Activated naive CD4-positive, alpha-beta T cell treated with anti-CD3 and anti-CD28 coated beads, Interleukin-2, amount 50 U/mL, for 72 hours (primary cell): ENCODE data around the gene COL21A1. TPM values are rescaled to one million over a fixed set of nuclear protein-coding genes. Genes with fewer than 3 reads are reported as not detected.
A peak's percentile ranks its signal among the peaks of the same experiment; 100 is the strongest.

Source experiments
- ATAC-seq, 2 donors: fragments of 150-1000 bp; cut with Tn5 transposase; 2 replicates each; pipeline ENCODE4 v1.10.0; 2021; ENCODE audit warnings: mild to moderate bottlenecking in 2 of 2, moderate library complexity in 2 of 2
- DNase-seq, 2 donors: peaks; one replicate each; pipeline ENCODE4 v3.0.0; 2021 to 2022; ENCODE audit warnings: low spot score in 2 of 2
- H3K27ac Mint-ChIP-seq, 2 donors: one replicate each; pipeline ENCODE4 v1.8.0; 2022; ENCODE audit warnings: mild to moderate bottlenecking in 2 of 2, mixed read lengths in 2 of 2
- H3K36me3 Mint-ChIP-seq, 2 donors: one replicate each; pipeline ENCODE4 v1.8.0; 2022; ENCODE audit warnings: mixed read lengths in 2 of 2
- H3K9me3 Mint-ChIP-seq, 2 donors: one replicate each; pipeline ENCODE4 v1.8.0; 2022; ENCODE audit warnings: mixed read lengths in 2 of 2
- total RNA-seq, 2 donors: library from RNA; stranded (reverse); gene quantifications; one replicate each; pipeline ENCODE4 v1.2.3, GENCODE V29; 2022

The COL21A1 gene
- total RNA-seq, 2 donors from 2014 or later: not detected

DNA sequence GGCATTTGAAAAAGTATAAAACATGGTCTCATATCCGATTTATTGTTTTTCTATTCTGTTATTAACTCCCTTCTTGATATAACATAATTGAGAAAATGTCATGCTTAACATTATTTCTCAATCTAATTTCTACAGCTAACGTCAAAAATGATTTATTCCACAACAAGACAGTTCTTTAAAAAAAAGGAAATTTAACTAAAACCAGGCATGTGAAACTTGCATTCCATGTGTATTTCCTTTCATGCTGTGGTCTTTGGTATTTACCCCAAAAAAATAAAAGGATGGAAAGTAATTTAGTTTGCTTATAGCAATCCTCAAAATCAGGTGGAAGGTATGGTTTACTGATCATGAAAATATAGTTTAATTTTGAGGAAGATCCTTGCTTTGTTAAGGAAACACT, 142.8 kb downstream of the COL21A1 start:
- ATAC-seq: no peak
- no peak for DNase-seq
- peaks cover 7 to 14% of the 10 kb centered on the region in 2 donors for H3K9me3 Mint-ChIP-seq
- H3K27ac Mint-ChIP-seq: no peak overlapping the region
- H3K36me3 Mint-ChIP-seq: peaks cover 0 to 5% of the 10 kb centered on the region in 2 donors

DNA sequence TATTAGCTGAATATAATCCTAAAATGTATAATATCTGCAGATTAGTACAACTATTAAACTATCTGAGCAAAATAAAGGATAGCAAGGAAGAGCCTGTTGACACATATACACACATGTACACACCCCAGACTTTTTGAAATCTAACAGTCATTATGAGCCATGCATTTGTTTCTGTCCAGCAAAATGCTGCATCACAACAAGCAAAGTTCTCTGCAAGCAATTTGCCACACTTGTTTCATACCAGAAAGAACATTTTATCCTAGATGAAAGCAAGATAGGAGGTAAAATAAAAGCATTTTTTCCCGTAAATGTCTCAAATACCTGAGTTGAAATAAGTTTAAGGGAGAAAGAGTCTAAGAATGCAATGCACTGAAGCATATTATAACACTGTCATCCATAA, 145.2 kb downstream of the COL21A1 start:
- ATAC-seq (no peak), DNase-seq (no peak)
- Mint-ChIP-seq H3K36me3 (peaks cover 0 to 5% of the 10 kb centered on the region in 2 donors), H3K27ac (no peak overlapping the region), H3K9me3 (peaks cover 10 to 14% of the 10 kb centered on the region in 2 donors)

DNA sequence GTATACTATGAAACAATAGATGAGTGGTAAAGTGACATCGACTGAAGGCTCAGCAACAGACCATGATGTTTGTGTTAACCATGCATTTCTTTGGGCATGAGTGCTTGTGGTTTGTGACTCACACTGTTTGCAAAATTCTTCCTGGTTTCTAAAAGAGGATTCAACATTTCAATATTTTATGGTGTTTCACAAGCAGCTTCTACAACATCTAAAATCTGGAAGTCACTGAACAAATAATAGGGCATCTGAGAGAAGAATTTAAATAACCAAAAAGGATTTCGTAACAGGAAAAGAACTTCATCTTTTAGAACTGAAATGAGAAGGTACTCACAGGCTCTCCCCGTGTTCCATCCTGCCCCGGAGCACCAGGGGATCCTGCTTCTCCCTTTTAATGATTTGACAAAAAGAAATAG, 146.2 kb downstream of the COL21A1 start:
- peaks cover 10% of the 10 kb centered on the region in 2 donors for H3K9me3 Mint-ChIP-seq
- DNase-seq (no peak), ATAC-seq (no peak)
- H3K36me3 Mint-ChIP-seq: peaks cover 0 to 1% of the 10 kb centered on the region in 2 donors
- no peak overlapping the region for H3K27ac Mint-ChIP-seq

DNA sequence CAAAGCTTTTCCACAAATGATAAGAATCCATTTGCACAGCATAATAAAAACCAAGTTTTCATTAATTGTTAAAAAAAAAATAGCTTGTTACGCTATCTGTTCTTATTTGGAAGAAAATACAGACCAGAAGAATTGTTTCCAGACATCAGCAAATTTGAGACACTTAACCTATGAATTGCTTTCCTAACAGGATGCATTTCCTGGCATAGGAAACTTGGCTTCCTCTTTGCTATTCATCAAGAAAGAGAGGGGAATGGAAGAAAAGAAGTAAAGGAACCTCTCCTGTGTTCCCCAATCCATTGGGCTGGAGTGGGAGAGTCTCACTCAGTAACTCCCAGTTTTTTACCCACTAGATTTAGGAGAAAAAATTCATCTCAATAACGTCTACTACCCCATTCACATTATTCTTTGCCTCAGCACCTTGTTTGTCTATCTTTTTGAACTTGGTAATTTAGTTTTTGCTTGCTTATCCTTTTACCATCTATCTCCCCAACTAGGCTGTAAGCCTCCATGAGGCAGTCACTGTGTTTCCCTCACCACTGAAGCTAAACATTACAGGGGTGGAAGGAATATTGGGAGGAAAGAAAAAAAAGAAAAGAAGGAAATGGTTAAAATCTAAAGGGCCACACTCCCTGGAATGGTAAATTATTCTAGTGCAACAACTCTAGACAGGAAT, 150.3 kb downstream of the COL21A1 start:
- Mint-ChIP-seq H3K9me3 (peaks cover 25 to 26% of the 10 kb centered on the region in 2 donors), H3K36me3 (no peaks in the 10 kb centered on the region), H3K27ac (no peak overlapping the region)
- peak; percentile 22 to 61 for ATAC-seq
- no peak for DNase-seq

DNA sequence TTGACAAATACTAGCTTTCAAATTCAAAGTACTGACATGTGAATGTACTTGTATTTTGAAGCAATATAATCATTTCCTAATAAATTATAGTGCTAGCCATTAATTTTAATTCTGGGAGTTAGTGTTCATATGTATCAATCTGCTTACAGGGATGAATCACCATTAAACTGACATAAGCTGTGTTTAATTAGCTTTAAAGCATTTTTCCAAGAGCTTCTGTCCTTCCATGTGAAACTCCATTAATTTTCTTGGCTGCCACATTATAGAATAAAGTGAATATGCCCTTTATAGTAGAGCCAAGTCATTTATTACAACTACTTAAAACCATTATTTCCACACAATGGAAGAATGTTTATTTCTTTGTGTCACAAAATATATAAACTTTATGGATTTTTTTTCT, 150.8 kb downstream of the COL21A1 start:
- DNase-seq: no peak
- no peak overlapping the region for H3K27ac Mint-ChIP-seq
- H3K9me3 Mint-ChIP-seq: peaks cover 25 to 26% of the 10 kb centered on the region in 2 donors
- H3K36me3 Mint-ChIP-seq: no peaks in the 10 kb centered on the region
- no peak for ATAC-seq

DNA sequence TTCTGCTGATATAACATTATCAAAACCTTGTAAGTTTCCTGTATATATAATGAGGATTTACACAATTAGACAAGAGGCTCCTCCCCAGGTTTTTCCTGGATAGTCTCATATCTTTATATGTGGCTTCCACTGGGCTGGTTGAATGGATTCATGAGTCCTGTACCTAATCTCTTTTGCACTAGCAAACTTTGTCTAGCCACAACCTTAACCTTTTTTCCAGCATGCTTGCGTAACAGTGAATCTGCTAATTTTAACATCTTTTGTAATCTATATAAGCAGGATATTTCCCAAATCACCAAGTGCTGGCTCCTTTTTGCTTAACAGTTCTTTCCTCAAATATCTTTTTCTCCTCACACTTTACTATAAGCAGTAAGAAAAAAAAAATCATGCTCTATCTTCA, 153.6 kb downstream of the COL21A1 start:
- Mint-ChIP-seq H3K36me3 (no peaks in the 10 kb centered on the region), H3K27ac (no peak overlapping the region), H3K9me3 (peaks cover 15 to 16% of the 10 kb centered on the region in 2 donors)
- no peak for ATAC-seq
- DNase-seq: no peak

DNA sequence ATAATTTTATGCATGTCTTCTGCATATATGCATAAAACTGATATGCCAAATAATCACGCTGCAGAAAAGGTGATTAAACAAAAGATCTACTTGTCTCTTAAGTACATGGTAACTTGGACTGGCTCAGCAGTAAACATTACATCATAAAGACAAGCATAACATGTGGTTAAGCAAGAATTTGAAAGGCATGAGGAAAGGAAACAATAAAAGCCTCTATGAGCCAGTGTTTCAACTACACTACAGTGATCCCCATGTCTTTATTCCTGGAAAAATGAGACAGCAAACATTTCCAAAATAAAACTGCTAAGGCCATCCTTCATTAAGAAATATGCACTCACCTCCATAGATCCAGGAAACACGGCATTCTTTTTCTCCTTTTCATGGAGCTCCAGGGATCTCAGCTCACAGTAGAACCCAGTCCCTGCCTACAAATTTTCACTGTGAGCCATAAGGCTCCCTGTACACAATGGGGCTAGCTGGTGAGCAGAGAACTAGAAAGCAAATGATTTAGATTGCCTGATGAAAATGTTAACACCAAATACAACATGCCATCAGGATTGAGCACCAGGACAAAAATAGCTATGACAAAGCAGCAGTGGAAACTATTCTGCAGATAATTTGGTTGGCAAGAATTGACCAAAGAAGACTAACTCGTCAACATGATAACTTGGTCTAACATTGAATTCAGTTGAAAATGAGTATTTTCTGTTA, 156.1 kb downstream of the COL21A1 start:
- H3K9me3 Mint-ChIP-seq: peaks cover 15 to 21% of the 10 kb centered on the region in 2 donors
- DNase-seq: no peak
- no peaks in the 10 kb centered on the region for H3K36me3 Mint-ChIP-seq
- no peak overlapping the region for H3K27ac Mint-ChIP-seq
- ATAC-seq: no peak

DNA sequence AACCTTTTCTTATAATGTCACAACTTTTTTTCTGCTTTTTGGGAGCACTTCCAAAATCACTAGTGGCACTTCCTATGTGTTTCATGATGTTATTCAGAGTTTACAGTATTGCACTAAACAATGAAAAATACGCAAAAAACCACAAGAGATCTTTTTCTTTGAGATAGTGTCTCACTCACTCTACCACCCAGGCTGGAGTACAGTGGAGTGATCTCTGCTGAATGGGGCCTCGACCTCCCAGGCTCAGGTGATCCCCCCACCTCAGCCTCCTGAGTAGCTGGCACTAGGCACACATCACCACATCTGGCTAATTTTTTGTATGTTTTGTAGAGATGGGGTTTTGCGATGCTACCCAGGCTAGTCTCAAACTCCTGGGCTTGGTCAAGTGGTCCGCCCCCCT, 158.7 kb downstream of the COL21A1 start:
- H3K9me3 Mint-ChIP-seq: peaks cover 6 to 10% of the 10 kb centered on the region in 2 donors
- no peak overlapping the region for H3K27ac Mint-ChIP-seq
- DNase-seq (no peak), ATAC-seq (no peak)
- no peaks in the 10 kb centered on the region for H3K36me3 Mint-ChIP-seq

DNA sequence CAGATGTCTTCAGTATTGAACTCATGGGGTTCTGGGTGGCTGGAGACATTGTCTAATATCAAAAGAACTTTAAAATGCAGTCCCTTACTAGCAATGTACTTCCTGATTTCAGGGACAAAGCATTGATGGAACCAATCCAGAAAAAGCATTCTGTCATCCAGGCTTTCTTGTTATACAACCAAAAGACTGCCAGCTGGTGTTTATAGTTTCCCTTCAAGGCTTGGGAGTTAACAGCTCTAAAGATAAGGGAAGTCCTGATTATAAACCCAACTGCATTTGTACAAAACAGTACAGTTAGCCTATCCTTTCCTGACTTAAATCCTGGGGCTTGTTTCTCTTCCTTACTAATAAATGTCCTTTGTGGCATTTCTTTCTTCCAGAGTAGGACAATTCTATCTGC, 160.0 kb downstream of the COL21A1 start:
- no peaks in the 10 kb centered on the region for H3K36me3 Mint-ChIP-seq
- H3K27ac Mint-ChIP-seq: no peak overlapping the region
- ATAC-seq (no peak), DNase-seq (no peak)
- H3K9me3 Mint-ChIP-seq: peaks cover 0 to 5% of the 10 kb centered on the region in 2 donors

DNA sequence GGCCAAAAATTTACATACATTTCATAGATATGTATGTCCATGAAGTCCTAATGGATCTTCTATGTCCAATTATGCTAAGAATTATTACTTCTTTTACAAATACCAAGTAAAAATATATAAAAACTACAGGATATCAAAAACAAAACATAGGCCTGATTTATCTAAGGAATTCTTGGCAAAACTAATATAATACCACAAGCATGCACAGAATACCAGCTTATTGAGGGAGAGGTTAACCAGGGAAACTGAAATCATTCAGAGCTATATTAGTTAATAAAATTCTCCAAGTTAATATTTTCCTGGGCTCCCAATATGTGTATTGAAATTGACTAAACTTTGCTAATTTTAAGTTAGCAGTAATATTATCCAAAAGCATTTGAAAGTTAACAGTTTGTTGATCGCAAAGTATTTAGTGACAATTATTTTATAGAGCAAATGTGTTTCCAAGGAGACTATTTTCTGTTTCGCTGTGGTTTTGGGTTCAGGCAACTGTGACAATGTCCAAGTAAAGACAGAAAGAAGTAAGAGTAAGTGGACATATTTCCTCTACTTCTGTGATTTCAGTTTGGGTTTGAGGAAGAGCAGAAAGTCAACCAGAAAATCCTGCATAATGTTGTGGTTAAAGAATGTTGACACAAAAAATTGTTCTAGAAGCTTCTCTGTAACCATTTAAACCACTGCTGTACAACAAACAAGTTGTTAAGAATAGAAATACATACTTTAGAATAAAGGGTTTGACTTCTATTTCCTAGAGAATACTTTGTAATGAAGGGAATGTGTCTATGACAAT, 167.4 kb downstream of the COL21A1 start:
- H3K27ac Mint-ChIP-seq: no peak overlapping the region
- H3K9me3 Mint-ChIP-seq: peaks cover 7 to 11% of the 10 kb centered on the region in 2 donors
- DNase-seq: no peak
- no peak for ATAC-seq
- no peaks in the 10 kb centered on the region for H3K36me3 Mint-ChIP-seq

DNA sequence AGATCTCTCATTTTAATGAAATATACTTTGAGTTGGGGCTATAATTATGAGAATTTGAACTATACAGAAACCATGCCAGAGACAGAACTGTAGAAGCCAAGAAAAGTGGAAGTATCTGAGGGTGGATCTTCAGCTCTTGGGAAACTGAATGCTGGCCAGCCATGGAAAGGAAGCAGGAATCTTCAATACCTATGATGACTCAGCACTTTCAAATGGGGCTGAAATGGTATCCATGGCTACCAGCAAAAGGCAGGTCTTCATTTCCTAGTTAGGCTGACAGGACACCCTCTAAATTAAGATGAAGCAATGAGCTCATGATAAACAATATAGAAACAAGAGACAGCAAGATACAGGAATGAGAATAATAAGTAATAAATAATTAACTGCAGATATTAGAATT, 171.3 kb downstream of the COL21A1 start:
- Mint-ChIP-seq H3K36me3 (no peaks in the 10 kb centered on the region), H3K9me3 (peaks cover 11 to 14% of the 10 kb centered on the region in 2 donors), H3K27ac (no peak overlapping the region)
- DNase-seq (no peak), ATAC-seq (no peak)

DNA sequence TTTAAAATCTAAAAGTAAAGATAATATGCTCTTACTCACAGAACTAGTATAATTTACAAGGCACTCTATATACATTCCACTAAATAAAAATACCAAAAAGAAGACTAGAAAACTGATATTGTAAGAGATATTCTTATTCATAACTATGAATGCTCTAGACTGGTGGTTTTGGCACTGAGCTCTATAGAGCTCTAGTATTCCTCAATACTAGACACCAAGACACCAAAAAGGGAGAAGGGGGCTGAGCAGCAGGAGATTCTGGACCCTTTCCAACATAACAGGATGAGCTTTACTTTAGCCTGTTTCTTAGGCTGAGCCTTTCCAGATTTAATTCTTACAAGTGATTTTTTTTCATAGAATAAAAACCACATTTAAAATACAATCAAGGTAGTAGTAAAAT, 173.6 kb downstream of the COL21A1 start:
- Mint-ChIP-seq H3K36me3 (no peaks in the 10 kb centered on the region), H3K9me3 (peaks cover 11 to 14% of the 10 kb centered on the region in 2 donors), H3K27ac (no peak overlapping the region)
- ATAC-seq (no peak), DNase-seq (no peak)

DNA sequence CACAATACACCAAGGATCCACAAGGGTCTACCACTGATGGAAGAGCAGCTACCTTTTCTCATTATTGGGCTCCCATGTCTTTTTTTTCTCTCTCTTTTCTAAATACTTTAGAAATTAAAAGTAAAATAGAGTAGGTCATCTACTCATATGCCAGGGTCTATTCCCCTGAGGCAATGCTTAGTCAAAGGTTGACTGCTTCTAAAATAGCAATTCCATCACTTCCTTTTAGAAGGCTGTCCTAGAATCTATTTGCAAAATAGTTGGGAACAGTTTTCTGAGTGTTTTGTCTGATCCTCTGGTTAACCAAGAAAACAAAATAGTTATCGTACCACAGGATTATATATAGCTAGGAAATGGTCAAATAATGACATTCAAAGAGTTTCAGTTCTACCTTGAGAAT, 174.1 kb downstream of the COL21A1 start:
- DNase-seq: no peak
- Mint-ChIP-seq H3K9me3 (peaks cover 9 to 14% of the 10 kb centered on the region in 2 donors), H3K36me3 (no peaks in the 10 kb centered on the region), H3K27ac (no peak overlapping the region)
- no peak for ATAC-seq

DNA sequence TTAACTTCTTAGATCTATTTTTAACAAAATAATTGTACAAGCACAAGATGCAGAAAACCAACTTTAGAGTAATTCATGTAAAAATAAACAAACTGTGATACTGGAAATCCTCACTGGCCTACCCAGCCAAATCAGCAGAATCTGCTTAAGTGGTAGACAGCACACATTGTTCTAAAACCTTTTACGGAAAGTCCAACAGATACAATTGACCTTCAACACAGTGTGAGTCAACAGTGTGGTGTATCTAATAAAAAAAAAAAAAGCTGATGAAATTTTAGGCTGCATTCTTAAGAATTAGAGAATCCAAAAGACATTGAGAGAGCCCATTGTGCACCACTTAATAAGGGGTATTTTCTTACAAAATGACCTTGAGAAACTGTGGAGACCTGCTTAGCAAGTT, 174.5 kb downstream of the COL21A1 start:
- ATAC-seq: no peak
- Mint-ChIP-seq H3K36me3 (no peaks in the 10 kb centered on the region), H3K9me3 (peaks cover 8 to 14% of the 10 kb centered on the region in 2 donors), H3K27ac (no peak overlapping the region)
- no peak for DNase-seq

DNA sequence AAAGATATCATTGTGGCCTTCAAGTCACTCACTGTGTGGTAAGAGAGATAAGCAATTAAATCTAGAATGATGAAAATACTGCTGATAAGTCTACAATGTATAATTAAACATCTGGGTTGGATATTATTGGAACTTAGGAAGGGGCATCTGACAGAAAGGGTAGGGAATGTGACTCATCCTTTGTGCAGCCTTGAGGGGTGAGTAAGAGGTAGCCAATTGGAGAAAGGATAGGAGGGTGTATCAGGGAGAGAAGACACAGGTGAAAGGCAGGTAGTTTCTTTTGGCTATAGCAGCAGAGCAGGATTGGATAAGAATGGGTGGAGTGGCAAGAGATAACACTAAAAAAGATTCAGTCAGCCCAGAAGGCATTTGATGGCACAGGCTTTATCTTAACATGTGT, 182.0 kb downstream of the COL21A1 start:
- DNase-seq (no peak), ATAC-seq (no peak)
- peaks cover 9 to 10% of the 10 kb centered on the region in 2 donors for H3K9me3 Mint-ChIP-seq
- H3K36me3 Mint-ChIP-seq: no peaks in the 10 kb centered on the region
- no peak overlapping the region for H3K27ac Mint-ChIP-seq

DNA sequence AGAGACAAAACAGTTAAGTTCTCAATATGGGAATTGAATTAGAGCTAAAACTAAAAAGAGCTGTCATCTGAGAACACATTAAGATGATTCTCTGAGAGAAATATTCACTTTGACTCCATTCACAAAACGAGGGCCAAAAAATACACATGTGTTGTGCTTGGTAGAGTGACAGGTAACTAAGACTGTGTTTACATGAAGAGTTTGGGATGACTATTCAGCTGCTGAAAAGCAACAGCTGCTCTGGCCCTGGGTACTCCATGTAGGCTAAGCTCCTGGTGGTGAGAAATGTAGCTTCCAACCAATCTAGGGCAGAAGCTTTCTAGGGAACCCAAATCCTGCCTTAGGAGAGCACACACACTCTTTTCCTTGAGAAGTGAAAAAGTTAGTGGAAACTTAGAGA, 184.5 kb downstream of the COL21A1 start:
- H3K27ac Mint-ChIP-seq: no peak overlapping the region
- ATAC-seq (no peak), DNase-seq (no peak)
- no peaks in the 10 kb centered on the region for H3K36me3 Mint-ChIP-seq
- H3K9me3 Mint-ChIP-seq: peaks cover 9 to 10% of the 10 kb centered on the region in 2 donors

DNA sequence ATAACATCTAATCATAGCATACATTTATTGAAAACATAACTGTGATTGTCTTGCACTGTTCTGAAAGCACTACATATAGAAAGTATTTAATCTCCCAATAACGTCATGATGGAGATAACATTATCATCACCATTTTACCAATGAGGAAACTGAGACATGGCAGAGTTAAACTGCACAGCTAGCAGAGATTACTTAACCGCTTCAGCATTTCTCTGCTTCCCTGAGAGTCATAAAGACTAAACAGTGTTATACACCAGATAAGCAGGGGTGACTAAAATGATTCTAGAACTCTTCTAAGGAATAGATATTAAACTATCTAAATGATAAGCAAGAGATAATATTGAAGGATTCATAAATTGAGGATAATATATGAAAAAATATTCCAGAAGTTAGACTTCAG, 188.7 kb downstream of the COL21A1 start:
- no peak for ATAC-seq
- peaks cover under 1% of the 10 kb centered on the region in 2 donors for H3K9me3 Mint-ChIP-seq
- H3K27ac Mint-ChIP-seq: no peak overlapping the region
- DNase-seq: no peak
- H3K36me3 Mint-ChIP-seq: no peaks in the 10 kb centered on the region
